ENCODE data around the gene MVB12A.

DNA sequence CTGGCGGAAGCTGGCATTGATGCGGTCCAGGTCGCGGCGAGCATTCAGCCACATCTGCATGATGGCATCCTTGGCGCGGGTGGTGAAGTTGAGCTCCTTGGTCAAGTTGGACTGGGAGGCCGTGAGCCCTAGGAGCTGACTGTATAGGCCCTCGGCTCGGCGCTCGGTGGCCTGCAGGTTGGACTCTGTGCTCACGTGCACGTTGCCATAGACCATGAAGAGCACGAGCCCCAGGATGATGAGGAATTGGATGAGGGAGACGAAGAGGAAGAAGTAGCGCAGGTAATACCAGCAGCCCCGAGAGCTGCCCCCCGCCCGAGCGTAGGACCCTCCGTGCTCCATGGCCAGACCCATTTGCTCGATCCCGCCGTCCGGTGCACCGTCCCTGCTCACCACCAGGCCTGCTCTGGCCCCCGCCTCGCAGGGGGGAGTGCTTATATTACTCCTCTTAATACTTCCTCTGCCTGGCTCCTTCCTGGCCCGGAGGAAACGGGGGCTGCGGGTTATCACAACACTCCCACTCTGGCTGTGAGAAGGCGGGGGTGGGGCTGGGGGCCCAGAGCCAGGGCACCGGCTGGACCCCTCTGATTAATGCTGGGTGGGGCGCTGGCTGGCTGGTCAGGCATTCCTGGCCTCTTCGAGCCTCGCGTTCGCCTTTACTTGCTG, 42.8 kb upstream of the MVB12A start, which contains the start of gene PLVAP:
- TF ChIP-seq HDAC2 (IDR thresholded peaks at IDR 0.05) (no peak), EP300 (IDR thresholded peaks at IDR 0.05) (no peak), POLR2A (IDR thresholded peaks at IDR 0.05; ENCODE audit: low read length) (no peak)
- TF ChIP-seq, protein P1, sequence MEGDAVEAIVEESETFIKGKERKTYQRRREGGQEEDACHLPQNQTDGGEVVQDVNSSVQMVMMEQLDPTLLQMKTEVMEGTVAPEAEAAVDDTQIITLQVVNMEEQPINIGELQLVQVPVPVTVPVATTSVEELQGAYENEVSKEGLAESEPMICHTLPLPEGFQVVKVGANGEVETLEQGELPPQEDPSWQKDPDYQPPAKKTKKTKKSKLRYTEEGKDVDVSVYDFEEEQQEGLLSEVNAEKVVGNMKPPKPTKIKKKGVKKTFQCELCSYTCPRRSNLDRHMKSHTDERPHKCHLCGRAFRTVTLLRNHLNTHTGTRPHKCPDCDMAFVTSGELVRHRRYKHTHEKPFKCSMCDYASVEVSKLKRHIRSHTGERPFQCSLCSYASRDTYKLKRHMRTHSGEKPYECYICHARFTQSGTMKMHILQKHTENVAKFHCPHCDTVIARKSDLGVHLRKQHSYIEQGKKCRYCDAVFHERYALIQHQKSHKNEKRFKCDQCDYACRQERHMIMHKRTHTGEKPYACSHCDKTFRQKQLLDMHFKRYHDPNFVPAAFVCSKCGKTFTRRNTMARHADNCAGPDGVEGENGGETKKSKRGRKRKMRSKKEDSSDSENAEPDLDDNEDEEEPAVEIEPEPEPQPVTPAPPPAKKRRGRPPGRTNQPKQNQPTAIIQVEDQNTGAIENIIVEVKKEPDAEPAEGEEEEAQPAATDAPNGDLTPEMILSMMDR (IDR thresholded peaks at IDR 0.05) = no peak
